Measurements from ENCODE around the gene ASMTL. TPM values are rescaled to one million over a fixed set of nuclear protein-coding genes. Genes with fewer than 3 reads are reported as not detected.
A peak's percentile ranks its signal among the peaks of the same experiment; 100 is the strongest.
"Not testable (repeated sequence)": the region's sequence is repeated elsewhere in the genome, so short reads cannot be mapped to it uniquely, and the experiment has no call there.

The ASMTL gene
- total RNA-seq, 1 donor from 2014 or later: 8.1 TPM

- ATAC-seq: no peak
Measured at GRCh38 chrX:1433646-1434357, 18.9 kb downstream of the ASMTL start.

DNA sequence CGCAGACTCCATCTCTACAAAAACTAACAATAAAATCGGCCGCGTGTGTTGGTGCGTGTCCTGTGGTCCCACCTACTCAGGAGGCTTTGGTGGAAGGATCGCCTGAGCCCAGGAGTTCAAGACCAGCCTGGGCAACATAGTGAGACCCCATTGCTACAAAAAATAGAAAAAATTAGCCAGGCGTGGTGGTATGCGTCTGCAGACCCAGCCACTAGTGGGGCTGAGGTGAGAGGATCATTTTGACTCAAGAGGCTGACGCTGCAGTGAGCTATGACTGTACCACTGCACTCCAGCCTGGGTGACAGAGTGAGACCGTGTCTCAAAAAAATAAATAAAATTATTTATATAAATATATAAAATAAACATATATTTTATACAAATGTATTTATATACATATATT lies 22.3 kb downstream of the ASMTL start:
- no peak for ATAC-seq

DNA sequence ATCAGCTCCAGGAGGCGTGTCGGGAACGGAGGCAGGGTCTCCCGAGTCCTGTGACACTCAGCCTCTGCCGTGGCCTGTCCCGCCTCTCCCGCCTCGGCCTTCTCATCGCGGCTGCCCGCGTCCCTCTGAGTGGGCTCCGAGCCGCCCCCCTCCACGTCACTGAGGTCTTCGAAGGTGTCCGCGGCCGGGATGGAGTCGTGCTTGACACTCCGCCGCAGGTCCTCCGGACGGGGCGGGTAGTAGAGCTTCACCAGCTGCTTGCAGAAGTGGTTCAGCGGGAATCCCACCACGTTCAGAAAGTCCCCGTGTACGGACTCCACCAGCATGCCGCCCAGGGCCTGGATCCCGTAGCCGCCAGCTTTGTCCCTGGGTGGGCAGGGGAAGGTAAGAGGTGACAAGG lies 25.0 kb downstream of the ASMTL start:
- peak; percentile 20 for ATAC-seq

- not testable (repeated sequence) for ATAC-seq
Measured at GRCh38 chrX:1426321-1426720, 26.4 kb downstream of the ASMTL start.

DNA sequence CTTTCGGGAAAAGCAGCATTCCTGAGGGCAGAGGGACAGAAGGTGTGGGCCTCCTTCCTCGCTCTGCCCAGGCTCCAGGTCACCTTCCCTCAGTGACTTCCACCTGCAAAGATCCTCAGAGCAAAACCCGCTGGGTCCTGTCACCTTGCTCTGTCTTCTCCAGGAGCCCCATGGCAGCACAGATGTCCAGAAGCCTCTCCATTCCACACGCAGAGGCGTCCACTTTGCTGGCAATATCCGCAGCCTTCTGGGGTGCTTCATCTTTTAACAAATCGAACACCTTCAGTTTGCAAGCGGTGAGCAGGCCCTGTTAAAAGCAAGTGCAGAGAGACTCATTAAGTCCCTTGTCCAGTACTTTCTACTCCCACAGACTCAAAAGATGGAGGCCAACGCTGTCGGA lies 27.3 kb downstream of the ASMTL start:
- no peak for ATAC-seq

- no peak for ATAC-seq
Measured at GRCh38 chrX:1424147-1424851, 28.4 kb downstream of the ASMTL start.

GRCh38 chrX:1423215-1423614 lies 29.5 kb downstream of the ASMTL start:
- ATAC-seq: no peak

DNA sequence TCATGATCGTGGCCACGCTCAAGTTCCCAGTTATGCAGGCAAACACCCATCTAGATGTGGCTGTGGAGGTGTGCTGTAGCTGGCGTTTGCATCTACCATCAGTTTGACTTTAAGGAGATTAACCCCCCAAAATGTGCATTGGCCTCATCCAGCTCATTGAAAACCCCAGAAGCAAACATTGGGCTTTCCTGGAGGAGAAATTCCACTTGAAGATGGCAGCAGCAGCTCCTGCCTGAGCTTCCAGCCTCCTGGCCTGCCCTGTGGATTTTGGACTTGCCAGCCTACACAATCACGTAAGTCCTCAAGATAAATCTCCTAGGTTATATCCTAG lies 30.6 kb downstream of the ASMTL start:
- ATAC-seq: no peak

GRCh38 chrX:1421433-1422134 lies 31.1 kb downstream of the ASMTL start:
- no peak for ATAC-seq

DNA sequence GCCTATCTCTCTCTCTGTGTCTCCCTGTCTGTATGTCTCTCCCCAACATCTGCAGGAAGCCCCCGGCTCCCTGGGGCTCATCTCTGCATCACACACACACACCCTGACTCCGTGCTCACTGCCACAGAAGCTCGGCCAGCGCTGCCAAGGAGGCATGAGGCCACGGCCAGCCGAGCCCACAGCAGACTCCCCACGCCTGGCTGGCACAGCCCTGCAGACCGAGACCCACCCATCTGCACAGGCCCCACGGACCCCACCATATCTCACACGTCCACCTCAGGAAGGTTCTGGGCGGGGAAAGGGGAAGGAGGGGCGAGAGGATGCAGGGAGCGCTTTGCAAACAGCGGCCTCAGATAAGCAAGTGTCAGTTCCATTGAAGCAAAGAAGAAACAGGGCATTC lies 32.3 kb downstream of the ASMTL start:
- no peak for ATAC-seq

GRCh38 chrX:1419545-1420355 lies 33.0 kb downstream of the ASMTL start:
- peak; percentile 9 for ATAC-seq

GRCh38 chrX:1418901-1419544 lies 33.7 kb downstream of the ASMTL start:
- ATAC-seq: peak; percentile 2

DNA sequence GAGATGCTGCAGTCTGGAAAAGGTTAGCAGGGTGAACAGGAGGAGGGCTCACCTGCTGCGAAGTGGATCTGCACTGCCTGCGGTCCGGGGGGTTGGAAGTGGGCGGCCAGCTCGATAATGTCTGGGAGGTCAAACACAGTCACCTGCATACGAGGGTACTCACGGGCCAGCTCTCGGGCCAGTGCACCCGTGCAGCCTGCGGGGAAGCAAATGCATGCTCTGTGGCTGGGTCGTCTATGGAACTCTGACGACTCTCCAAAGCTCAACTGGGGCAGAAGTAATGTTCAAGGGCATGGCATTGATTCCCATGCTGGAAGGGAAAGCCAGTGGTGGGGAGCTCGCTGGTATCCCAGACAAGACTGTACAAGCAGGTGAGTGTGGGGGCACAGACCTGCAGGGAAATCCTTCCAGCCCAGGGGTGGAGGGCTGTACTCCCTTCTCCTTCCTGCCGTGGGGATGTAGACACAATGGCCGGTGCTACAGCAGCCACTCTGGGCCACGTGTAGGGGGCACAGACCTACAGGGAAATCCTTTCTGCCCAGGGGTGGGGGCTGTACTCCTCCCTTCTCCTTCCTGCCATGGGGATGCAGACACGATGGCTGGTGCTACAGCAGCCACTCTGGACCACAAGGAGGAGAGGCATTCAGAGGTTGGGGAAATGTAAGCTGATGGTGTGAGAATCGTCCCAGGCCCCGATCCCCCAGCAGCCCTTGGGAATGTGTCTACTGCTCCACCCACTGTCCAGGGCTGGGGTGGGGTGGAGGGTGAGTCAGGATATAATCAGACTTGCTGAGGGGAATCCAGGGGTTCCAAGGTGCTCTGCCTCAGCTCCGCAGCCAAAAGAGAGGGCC lies 34.6 kb downstream of the ASMTL start:
- no peak for ATAC-seq

DNA sequence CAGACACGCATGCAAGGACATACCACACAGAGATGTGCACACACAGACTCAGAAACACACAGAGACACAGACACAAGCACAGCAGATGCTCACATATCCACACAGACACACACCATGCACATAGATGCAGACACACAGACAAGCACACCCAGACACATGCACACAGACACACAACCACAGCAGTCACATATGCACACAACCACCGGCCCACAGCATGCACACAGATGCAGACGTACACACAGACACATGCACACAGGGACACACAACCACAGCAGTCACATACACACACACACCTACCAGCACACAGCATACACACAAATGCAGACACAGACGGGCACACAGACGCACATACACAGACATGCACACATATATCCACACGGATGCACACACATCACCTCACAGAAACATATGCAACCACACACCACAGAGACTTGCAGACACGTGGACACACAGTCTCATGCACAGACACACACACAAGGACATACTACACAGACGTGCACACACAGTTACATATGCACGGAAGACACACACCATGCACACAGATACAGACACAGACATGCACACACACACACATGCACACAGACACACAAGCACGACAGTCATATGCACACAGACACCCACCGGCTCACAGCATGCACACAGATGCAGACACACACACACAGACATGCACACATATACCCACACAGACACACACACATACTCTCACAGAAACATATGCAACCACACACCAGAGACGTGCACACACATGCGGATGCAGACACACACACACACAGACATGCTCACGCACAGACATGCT lies 35.5 kb downstream of the ASMTL start:
- ATAC-seq: no peak

GRCh38 chrX:1416327-1416784 lies 36.4 kb downstream of the ASMTL start:
- no peak for ATAC-seq

- no peak for ATAC-seq
Measured at GRCh38 chrX:1412551-1413161, 40.1 kb downstream of the ASMTL start.

GRCh38 chrX:1411326-1411725 lies 41.4 kb downstream of the ASMTL start:
- no peak for ATAC-seq

DNA sequence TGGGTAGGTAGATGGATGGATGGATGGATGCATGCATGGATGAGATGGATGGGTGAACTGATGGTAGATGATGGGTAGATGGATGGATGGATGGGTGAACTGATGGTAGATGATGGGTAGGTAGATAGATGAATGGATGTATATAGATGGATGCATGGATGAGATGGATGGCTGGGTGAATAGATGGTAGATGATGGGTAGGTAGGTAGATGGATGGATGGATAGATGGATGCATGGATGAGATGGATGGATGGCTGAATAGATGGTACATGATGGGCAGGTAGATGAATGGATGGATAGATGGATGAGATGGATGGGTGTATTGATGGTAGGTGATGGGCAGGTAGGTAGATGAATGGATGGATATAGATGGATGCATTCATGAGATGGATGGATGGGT lies 45.7 kb downstream of the ASMTL start:
- no peak for ATAC-seq

DNA sequence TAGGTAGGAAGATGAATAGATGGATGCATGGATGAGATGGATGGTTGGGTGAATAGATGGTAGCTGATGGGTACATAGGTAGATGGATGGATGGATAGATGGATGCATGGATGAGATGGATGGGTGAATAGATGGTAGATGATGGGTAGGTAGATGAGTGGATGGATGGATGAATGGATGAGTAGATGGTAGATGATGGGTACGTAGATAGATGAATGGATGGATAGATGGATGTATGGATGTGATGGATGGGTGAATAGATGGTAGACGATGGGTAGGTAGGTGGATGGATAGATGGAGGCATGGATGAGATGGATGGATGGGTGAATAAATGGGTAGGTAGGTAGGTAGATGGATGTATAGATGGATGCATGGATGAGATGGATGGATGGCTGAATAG lies 46.9 kb downstream of the ASMTL start:
- not testable (repeated sequence) for ATAC-seq

GRCh38 chrX:1403867-1404266 lies 48.8 kb downstream of the ASMTL start:
- ATAC-seq: not testable (repeated sequence)
